HepG2 (cell line): Measurements from ENCODE around the gene RAP1A. TPM values are rescaled to one million over a fixed set of nuclear protein-coding genes. Genes with fewer than 3 reads are reported as not detected.

ENCODE experiments used
- ARID5B ChIP-seq: IDR thresholded peaks from 2 replicates; pipeline ENCODE4 v1.4.0; 2020; ENCODE audit warnings: mild to moderate bottlenecking, missing genetic modification reagents
- FOXA1 ChIP-seq, 2 experiments: fragments of 450-650 bp in 1 of 2; sonication (generic) in 1 of 2; formaldehyde crosslinking in 1 of 2; IDR thresholded peaks; 2 replicates each; pipeline versions ENCODE4 v1.4.0 to v1.6.1; 2016 to 2020; ENCODE audit warnings: missing genetic modification reagents in 1 of 2
- FOXP4 ChIP-seq: sonication (generic); formaldehyde crosslinking; IDR thresholded peaks from 2 replicates; pipeline ENCODE4 v1.4.0; 2020; ENCODE audit warnings: missing genetic modification reagents
- HIC2 ChIP-seq: sonication (generic); formaldehyde crosslinking; IDR thresholded peaks from 2 replicates; pipeline ENCODE4 v1.9.0; 2022; ENCODE audit warnings: low read depth, missing genetic modification reagents
- MAX ChIP-seq: IDR thresholded peaks from 2 replicates; pipeline ENCODE4 v1.6.1; 2012; ENCODE audit warnings: inconsistent platforms
- NCOA2 ChIP-seq: sonication (generic); formaldehyde crosslinking; IDR thresholded peaks from 2 replicates; pipeline ENCODE4 v1.8.0; 2022; ENCODE audit warnings: inconsistent platforms
- NFE2L1 ChIP-seq: sonication (generic); formaldehyde crosslinking; IDR thresholded peaks from 2 replicates; pipeline ENCODE4 v1.4.0; 2020; ENCODE audit warnings: missing genetic modification reagents, mild to moderate bottlenecking, borderline replicate concordance
- NFYB ChIP-seq: sonication (generic); formaldehyde crosslinking; IDR thresholded peaks from 2 replicates; pipeline ENCODE4 v1.4.0; 2020; ENCODE audit warnings: missing genetic modification reagents
- PATZ1 ChIP-seq: sonication (generic); formaldehyde crosslinking; IDR thresholded peaks from 2 replicates; pipeline ENCODE4 v1.4.0; 2020; ENCODE audit warnings: missing genetic modification reagents
- SOX6 ChIP-seq, 2 experiments: fragments of 450-650 bp in 1 of 2; sonication (generic) in 1 of 2; formaldehyde crosslinking in 1 of 2; IDR thresholded peaks; 2 replicates each; pipeline versions ENCODE4 v1.4.0 to v1.6.1; 2017 to 2020; ENCODE audit warnings: antibody characterized with exemption in 1 of 2, mild to moderate bottlenecking in 1 of 2, missing genetic modification reagents in 1 of 2
- TBX2 ChIP-seq: sonication (generic); formaldehyde crosslinking; IDR thresholded peaks from 2 replicates; pipeline ENCODE4 v1.5.0; 2020; ENCODE audit warnings: missing genetic modification reagents, mild to moderate bottlenecking, borderline replicate concordance
- TFDP2 ChIP-seq: sonication (generic); formaldehyde crosslinking; IDR thresholded peaks from 2 replicates; pipeline ENCODE4 v1.4.0; 2020; ENCODE audit warnings: missing genetic modification reagents
- ZFY ChIP-seq: sonication (generic); formaldehyde crosslinking; IDR thresholded peaks from 2 replicates; pipeline ENCODE4 v1.4.0; 2020; ENCODE audit warnings: missing genetic modification reagents
- ZNF552 ChIP-seq: sonication (generic); formaldehyde crosslinking; IDR thresholded peaks from 2 replicates; pipeline ENCODE4 v1.9.0; 2022; ENCODE audit warnings: missing genetic modification reagents, mild to moderate bottlenecking, borderline replicate concordance
- ZNF629 ChIP-seq: sonication (generic); formaldehyde crosslinking; conservative IDR thresholded peaks from 2 replicates; pipeline ENCODE4 v1.5.0; 2020; ENCODE audit warnings: missing genetic modification reagents
- ZNF644 ChIP-seq: IDR thresholded peaks from 2 replicates; pipeline ENCODE4 v1.6.1; 2016; ENCODE audit warnings: low read depth
- ZNF691 ChIP-seq: sonication (generic); formaldehyde crosslinking; IDR thresholded peaks from 2 replicates; pipeline ENCODE4 v1.4.0; 2020; ENCODE audit warnings: missing genetic modification reagents, low read depth, mild to moderate bottlenecking, borderline replicate concordance
- polyA plus RNA-seq, 8 experiments: library from polyadenylated mRNA; depleted of rRNA in 3 of 8; stranded (reverse) in 7 of 8; unstranded in 1 of 8; fragments of >200 nt; fragmentation: Illumina TruSeq in 4 of 8; extraction: Trizol in 4 of 8; gene quantifications; 2 replicates each; pipeline versions ENCODE4 v1.2.1 to v1.2.3, GENCODE V29; 2011 to 2016; ENCODE audit warnings: low read depth in 4 of 8, missing spikeins in 1 of 8, mixed read lengths in 1 of 8; ENCODE audit not compliant: insufficient read depth in 1 of 8
- total RNA-seq, 5 experiments: library from RNA; depleted of rRNA; stranded (reverse); fragments of >200 nt; fragmentation: Illumina TruSeq; extraction: Trizol; gene quantifications; 2 replicates each; pipeline ENCODE4 v1.2.3, GENCODE V29; 2016; ENCODE audit warnings: low read depth in 1 of 5

The RAP1A gene
- total and polyA plus RNA-seq, 2 of the 13 experiments (the other 11 are each of a cell fraction or from before 2014, with no cell fraction given) = 19.0 to 20.7 TPM

- TF ChIP-seq ZNF644 = 0 out of 2 replicates have a peak, but pooled peaks have one; percentile 53
- peak; percentile 46; the same call in 1 of the 2 replicates for TF ChIP-seq FOXP4 (CRISPR knock-in tag)
- no peak for TF ChIP-seq NFYB (CRISPR knock-in tag)
- TF ChIP-seq MAX = peak; percentile 66
- TF ChIP-seq ARID5B (CRISPR knock-in tag) = 0 out of 2 replicates have a peak, but pooled peaks have one; percentile 24
- no peak for TF ChIP-seq ZNF629
- no peak for TF ChIP-seq ZNF552 (CRISPR knock-in tag)
- TF ChIP-seq HIC2 (CRISPR knock-in tag) = peak; percentile 49; the same call in 1 of the 2 replicates
- TF ChIP-seq ZFY (CRISPR knock-in tag) = peak; percentile 37; the same call in 1 of the 2 replicates
- no peak for TF ChIP-seq PATZ1 (CRISPR knock-in tag)
- peak; percentile 28; the same call in 1 of the 2 replicates for TF ChIP-seq NCOA2 (CRISPR knock-in tag)
- TF ChIP-seq FOXA1 (IDR thresholded peaks at IDR 0.05) = no peak
- TF ChIP-seq FOXA1 (CRISPR knock-in tag; IDR thresholded peaks at IDR 0.05) = 0 out of 2 replicates have a peak, but pooled peaks have one; percentile 15
- TF ChIP-seq ZNF691 (CRISPR knock-in tag) = no peak
- TF ChIP-seq NFE2L1 = no peak
- no peak for TF ChIP-seq SOX6 (IDR thresholded peaks at IDR 0.05)
- peak; percentile 47; the same call in 1 of the 2 replicates for TF ChIP-seq SOX6 (CRISPR knock-in tag; IDR thresholded peaks at IDR 0.05)
- TF ChIP-seq TFDP2 (CRISPR knock-in tag) = peak; percentile 61; the same call in 1 of the 2 replicates
- peak; percentile 86 for TF ChIP-seq TBX2
Measured at GRCh38 chr1:111576547-111576946, 43.0 kb upstream of the RAP1A start (continued).
